Choroid plexus epithelial cell (primary cell): Measurements from ENCODE around the gene CALR.

Experiments
- DNase-seq: peaks from one replicate; pipeline ENCODE4 v3.0.0-alpha.2; 2010; ENCODE audit warnings: low read depth
- H3K4me3 ChIP-seq: 2 replicates; pipeline ENCODE4 v1.5.1; 2011; ENCODE audit warnings: low read depth, mild to moderate bottlenecking, control low read depth, low read length, moderate library complexity
- CTCF ChIP-seq: conservative IDR thresholded peaks from 2 replicates; pipeline ENCODE4 v1.5.1; 2011; ENCODE audit warnings: low read depth, mild to moderate bottlenecking, control low read depth, inconsistent platforms, low read length, moderate library complexity

CALR gene

GRCh38 chr19:12991296-12991695, 52.9 kb downstream of the CALR start:
- H3K4me3 ChIP-seq = no peak overlapping the region
- DNase-seq = no peak
- TF ChIP-seq CTCF = no peak

- no peak for DNase-seq
- H3K4me3 ChIP-seq = no peak overlapping the region
- no peak for TF ChIP-seq CTCF
These were observed 54.3 kb downstream of the CALR start for GRCh38 chr19:12992729-12993128.

- no peak for TF ChIP-seq CTCF
- no peak for DNase-seq
- no peak overlapping the region for H3K4me3 ChIP-seq
These were observed 55.2 kb downstream of the CALR start for GRCh38 chr19:12993562-12993961.
